Measurements from ENCODE around the gene FXYD3. TPM values are rescaled to one million over a fixed set of nuclear protein-coding genes. Genes with fewer than 3 reads are reported as not detected.

FXYD3 gene
- total and polyA plus RNA-seq, 2 of the 13 experiments (the other 11 are each of a cell fraction or from before 2014, with no cell fraction given) = 4.9 TPM; not detected in 1

DNA sequence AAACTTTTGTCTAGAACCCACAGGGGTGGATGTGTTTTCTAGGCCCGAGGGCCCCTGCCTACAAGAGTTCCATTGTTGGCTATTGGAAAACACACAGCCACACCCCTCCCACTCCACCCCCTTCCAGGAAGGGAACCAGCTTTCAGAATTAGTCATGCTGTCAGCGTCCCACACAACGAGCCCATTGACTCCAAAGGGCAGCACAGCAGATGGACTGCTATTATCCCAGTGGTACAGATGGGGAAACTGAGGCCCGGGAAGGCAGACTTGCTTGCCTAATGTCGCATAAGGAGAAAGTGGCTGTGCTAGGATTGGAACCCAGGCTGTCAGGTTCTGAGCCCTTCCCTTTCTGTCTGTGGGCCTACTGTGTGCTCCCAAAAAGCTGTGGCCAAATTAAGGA lies 8.1 kb upstream of the FXYD3 start (continued):
- no peak for TF ChIP-seq ARID2 (CRISPR knock-in tag; IDR thresholded peaks at IDR 0.05; ENCODE audit: borderline replicate concordance)
- TF ChIP-seq SPEN (CRISPR knock-in tag; IDR thresholded peaks at IDR 0.05; ENCODE audit: low read depth) = no peak
- TF ChIP-seq, protein P1, sequence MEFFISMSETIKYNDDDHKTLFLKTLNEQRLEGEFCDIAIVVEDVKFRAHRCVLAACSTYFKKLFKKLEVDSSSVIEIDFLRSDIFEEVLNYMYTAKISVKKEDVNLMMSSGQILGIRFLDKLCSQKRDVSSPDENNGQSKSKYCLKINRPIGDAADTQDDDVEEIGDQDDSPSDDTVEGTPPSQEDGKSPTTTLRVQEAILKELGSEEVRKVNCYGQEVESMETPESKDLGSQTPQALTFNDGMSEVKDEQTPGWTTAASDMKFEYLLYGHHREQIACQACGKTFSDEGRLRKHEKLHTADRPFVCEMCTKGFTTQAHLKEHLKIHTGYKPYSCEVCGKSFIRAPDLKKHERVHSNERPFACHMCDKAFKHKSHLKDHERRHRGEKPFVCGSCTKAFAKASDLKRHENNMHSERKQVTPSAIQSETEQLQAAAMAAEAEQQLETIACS (CRISPR knock-in tag; IDR thresholded peaks at IDR 0.05) = no peak
- TF ChIP-seq, protein P2, sequence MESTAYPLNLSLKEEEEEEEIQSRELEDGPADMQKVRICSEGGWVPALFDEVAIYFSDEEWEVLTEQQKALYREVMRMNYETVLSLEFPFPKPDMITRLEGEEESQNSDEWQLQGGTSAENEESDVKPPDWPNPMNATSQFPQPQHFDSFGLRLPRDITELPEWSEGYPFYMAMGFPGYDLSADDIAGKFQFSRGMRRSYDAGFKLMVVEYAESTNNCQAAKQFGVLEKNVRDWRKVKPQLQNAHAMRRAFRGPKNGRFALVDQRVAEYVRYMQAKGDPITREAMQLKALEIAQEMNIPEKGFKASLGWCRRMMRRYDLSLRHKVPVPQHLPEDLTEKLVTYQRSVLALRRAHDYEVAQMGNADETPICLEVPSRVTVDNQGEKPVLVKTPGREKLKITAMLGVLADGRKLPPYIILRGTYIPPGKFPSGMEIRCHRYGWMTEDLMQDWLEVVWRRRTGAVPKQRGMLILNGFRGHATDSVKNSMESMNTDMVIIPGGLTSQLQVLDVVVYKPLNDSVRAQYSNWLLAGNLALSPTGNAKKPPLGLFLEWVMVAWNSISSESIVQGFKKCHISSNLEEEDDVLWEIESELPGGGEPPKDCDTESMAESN (CRISPR knock-in tag; conservative IDR thresholded peaks at IDR 0.05) = no peak
- TF ChIP-seq ZNF292 (CRISPR knock-in tag; IDR thresholded peaks at IDR 0.05; ENCODE audit: borderline replicate concordance, low read depth) = no peak
- no peak for TF ChIP-seq SIN3A (IDR thresholded peaks at IDR 0.05; ENCODE audit: borderline replicate concordance, low read depth, low read length)
- no peak for TF ChIP-seq ZBTB3 (CRISPR knock-in tag; IDR thresholded peaks at IDR 0.05; ENCODE audit: borderline replicate concordance, low read depth)
- no peak for TF ChIP-seq NFIC (IDR thresholded peaks at IDR 0.05; ENCODE audit: low read length)
- TF ChIP-seq ZBTB1 (CRISPR knock-in tag; IDR thresholded peaks at IDR 0.05; ENCODE audit: borderline replicate concordance) = no peak
- TF ChIP-seq FUBP1 (CRISPR knock-in tag; IDR thresholded peaks at IDR 0.05; ENCODE audit: borderline replicate concordance) = no peak
- no peak for TF ChIP-seq ZMAT5 (CRISPR knock-in tag; IDR thresholded peaks at IDR 0.05; ENCODE audit: borderline replicate concordance, low read depth)
- no peak for TF ChIP-seq SP140L (CRISPR knock-in tag; IDR thresholded peaks at IDR 0.05; ENCODE audit: borderline replicate concordance)
- TF ChIP-seq HIC2 (CRISPR knock-in tag; IDR thresholded peaks at IDR 0.05; ENCODE audit: low read depth) = no peak
- peak; percentile 40; the same call in 1 of the 2 replicates for TF ChIP-seq DRAP1 (CRISPR knock-in tag; IDR thresholded peaks at IDR 0.05)
- no peak for TF ChIP-seq PLRG1 (conservative IDR thresholded peaks at IDR 0.05)
- TF ChIP-seq SMAD1 (CRISPR knock-in tag; IDR thresholded peaks at IDR 0.05; ENCODE audit: borderline replicate concordance, low read depth) = no peak
- no peak; the same call in 1 of the 2 replicates for TF ChIP-seq ZBTB26 (CRISPR knock-in tag; IDR thresholded peaks at IDR 0.05; ENCODE audit: borderline replicate concordance)
- no peak for TF ChIP-seq TRIM24 (CRISPR knock-in tag; IDR thresholded peaks at IDR 0.05)
- no peak for TF ChIP-seq ZNF615 (CRISPR knock-in tag; IDR thresholded peaks at IDR 0.05; ENCODE audit: borderline replicate concordance)
- no peak for TF ChIP-seq ZNF232 (CRISPR knock-in tag; IDR thresholded peaks at IDR 0.05; ENCODE audit: borderline replicate concordance)
- TF ChIP-seq ELF1 (CRISPR knock-in tag; IDR thresholded peaks at IDR 0.05) = peak; percentile 49; the same call in 1 of the 2 replicates
